Liver (tissue), 9 donors: ENCODE data around the gene HSPG2. TPM values are rescaled to one million over a fixed set of nuclear protein-coding genes. Genes with fewer than 3 reads are reported as not detected.

Source experiments
- DNase-seq: peaks from one replicate; pipeline ENCODE4 v3.0.0-alpha.2; 2017; ENCODE audit warnings: low spot score
- H3K27ac ChIP-seq, 2 donors: one replicate each; pipeline ENCODE4 v1.7.0; 2013; ENCODE audit warnings: inconsistent platforms in 2 of 2, low read length in 2 of 2, control low read depth in 1 of 2, low read depth in 1 of 2, mild to moderate bottlenecking in 1 of 2
- H3K27me3 ChIP-seq, 4 donors: one replicate each; pipeline versions ENCODE4 v1.6.1 to v1.7.0; 2013; ENCODE audit warnings: low read length in 3 of 4, inconsistent platforms in 1 of 4, mild to moderate bottlenecking in 1 of 4, moderate library complexity in 1 of 4; ENCODE audit not compliant: control insufficient read depth in 4 of 4, insufficient read depth in 4 of 4
- H3K36me3 ChIP-seq, 4 donors: one replicate each; pipeline versions ENCODE4 v1.6.1 to v1.7.0; 2013; ENCODE audit warnings: low read length in 3 of 4, mild to moderate bottlenecking in 3 of 4, low read depth in 1 of 4, moderate library complexity in 1 of 4; ENCODE audit not compliant: control insufficient read depth in 4 of 4, insufficient read depth in 3 of 4
- H3K4me1 ChIP-seq, 4 donors: one replicate each; pipeline versions ENCODE4 v1.6.1 to v1.7.0; 2013; ENCODE audit warnings: low read length in 3 of 4, mild to moderate bottlenecking in 3 of 4, moderate library complexity in 1 of 4; ENCODE audit not compliant: control insufficient read depth in 4 of 4, insufficient read depth in 4 of 4
- H3K4me3 ChIP-seq, 3 donors: one replicate each; pipeline versions ENCODE4 v1.6.1 to v1.7.0; 2013; ENCODE audit warnings: low read length in 3 of 3, control low read depth in 1 of 3, low read depth in 1 of 3, mild to moderate bottlenecking in 1 of 3
- H3K9ac ChIP-seq, 2 donors: one replicate each; pipeline ENCODE4 v1.7.0; 2013; ENCODE audit warnings: low read length in 2 of 2, mild to moderate bottlenecking in 2 of 2, moderate library complexity in 2 of 2, control low read depth in 1 of 2, low read depth in 1 of 2
- H3K9me3 ChIP-seq, 4 donors: one replicate each; pipeline versions ENCODE4 v1.6.1 to v1.7.0; 2013; ENCODE audit warnings: low read length in 3 of 4; ENCODE audit not compliant: control insufficient read depth in 4 of 4
- ATF3 ChIP-seq: IDR thresholded peaks from 2 replicates; pipeline ENCODE4 v1.6.1; 2016; ENCODE audit warnings: antibody characterized with exemption
- CTCF ChIP-seq: fragments of 150-350 bp; IDR thresholded peaks from 2 replicates; pipeline ENCODE4 v1.5.1; 2017; ENCODE audit warnings: improper control_type of control experiment, low read depth, low read length; ENCODE audit not compliant: missing input control
- EGR1 ChIP-seq, 2 donors: IDR thresholded peaks; 2 replicates each; pipeline ENCODE4 v1.6.1; 2016 to 2018; ENCODE audit warnings: antibody characterized with exemption in 2 of 2, low read depth in 2 of 2
- FOXA1 ChIP-seq: IDR thresholded peaks from 2 replicates; pipeline ENCODE4 v1.6.1; 2016; ENCODE audit warnings: antibody characterized with exemption
- FOXA2 ChIP-seq: IDR thresholded peaks from 2 replicates; pipeline ENCODE4 v1.6.1; 2016; ENCODE audit warnings: antibody characterized with exemption
- GABPA ChIP-seq, 2 donors: IDR thresholded peaks in 1 of 2; conservative IDR thresholded peaks in 1 of 2; 2 replicates each; pipeline ENCODE4 v1.6.1; 2016; ENCODE audit warnings: antibody characterized with exemption in 2 of 2, mild to moderate bottlenecking in 1 of 2, moderate library complexity in 1 of 2
- HNF4A ChIP-seq, 2 donors: conservative IDR thresholded peaks; 2 replicates each; pipeline ENCODE4 v1.6.1; 2016; ENCODE audit warnings: antibody characterized with exemption in 2 of 2, mild to moderate bottlenecking in 2 of 2
- HNF4G ChIP-seq: IDR thresholded peaks from 2 replicates; pipeline ENCODE4 v1.6.1; 2016; ENCODE audit warnings: antibody characterized with exemption
- JUND ChIP-seq, 2 donors: IDR thresholded peaks; 2 replicates each; pipeline ENCODE4 v1.6.1; 2016; ENCODE audit warnings: antibody characterized with exemption in 2 of 2
- MAX ChIP-seq: IDR thresholded peaks from 2 replicates; pipeline ENCODE4 v1.6.1; 2016; ENCODE audit warnings: antibody characterized with exemption
- NR2F2 ChIP-seq: IDR thresholded peaks from 2 replicates; pipeline ENCODE4 v1.6.1; 2016; ENCODE audit warnings: antibody characterized with exemption
- RAD21 ChIP-seq, 2 donors: IDR thresholded peaks; 2 replicates each; pipeline ENCODE4 v1.6.1; 2016; ENCODE audit warnings: antibody characterized with exemption in 2 of 2, mild to moderate bottlenecking in 2 of 2
- REST ChIP-seq: IDR thresholded peaks from 2 replicates; pipeline ENCODE4 v1.6.1; 2016; ENCODE audit warnings: antibody characterized with exemption, mild to moderate bottlenecking
- RXRA ChIP-seq, 2 donors: IDR thresholded peaks; 2 replicates each; pipeline ENCODE4 v1.6.1; 2017 to 2018; ENCODE audit warnings: antibody characterized with exemption in 2 of 2, mild to moderate bottlenecking in 1 of 2
- SP1 ChIP-seq: IDR thresholded peaks from 2 replicates; pipeline ENCODE4 v1.6.1; 2018; ENCODE audit warnings: antibody characterized with exemption, mild to moderate bottlenecking
- TAF1 ChIP-seq: conservative IDR thresholded peaks from 2 replicates; pipeline ENCODE4 v1.6.1; 2016; ENCODE audit warnings: antibody characterized with exemption, mild to moderate bottlenecking
- YY1 ChIP-seq: IDR thresholded peaks from 2 replicates; pipeline ENCODE4 v1.6.1; 2016; ENCODE audit warnings: antibody characterized with exemption, mild to moderate bottlenecking
- ZBTB33 ChIP-seq: IDR thresholded peaks from 2 replicates; pipeline ENCODE4 v1.6.1; 2016; ENCODE audit warnings: antibody characterized with exemption
- WGBS: extraction: QIAGEN DNeasy Blood & Tissue Kit; methylation state at CpG from one replicate; pipeline ENCODE4 v1.1.7; 2013; 5-methylcytosine and 5-hydroxymethylcytosine counted together
- polyA plus RNA-seq, 2 donors: library from polyadenylated mRNA; stranded (reverse) in 1 of 2; unstranded in 1 of 2; fragments of 200-250 nt in 1 of 2; fragments of >200 nt in 1 of 2; fragmentation: Nextera tagmentation in 1 of 2; extraction: Ambion mirVana in 1 of 2; gene quantifications; one replicate each; pipeline versions ENCODE4 v1.2.1 to v1.2.3, GENCODE V29; 2013 to 2015
- total RNA-seq, 2 donors: library from RNA; depleted of rRNA; stranded (reverse); fragments of >200 nt; gene quantifications; one replicate each; pipeline ENCODE4 v1.2.3, GENCODE V29; 2014
- donor health status: healthy.
- donor health status: healthy.
- donor health status: healthy.
- donor health status: healthy.
- donor health status: healthy.

Gene HSPG2
- total and polyA plus RNA-seq, 4 donors, result 5.6 to 43.9 (median 23.9) TPM

GRCh38 chr1:21940492-21940891 is 3.4 kb upstream of the HSPG2 start:
- no peak overlapping the region for H3K9ac ChIP-seq
- H3K27ac ChIP-seq, result no peak overlapping the region
- no peaks in the 10 kb centered on the region for H3K36me3 ChIP-seq
- over 99% methylated on average over 2 of the region's 2 CpGs for WGBS
- H3K4me1 ChIP-seq, result peaks cover 0 to 10% (median 4%) of the 10 kb centered on the region in 4 donors
- no peak overlapping the region for H3K4me3 ChIP-seq
- no peak for DNase-seq
- TF ChIP-seq JUND (IDR thresholded peaks at IDR 0.05), result no peak
- no peak for TF ChIP-seq REST
- TF ChIP-seq MAX, result no peak
- no peak for TF ChIP-seq GABPA (IDR thresholded peaks at IDR 0.05 in 1 of 2, conservative IDR thresholded peaks at IDR 0.05 in 1 of 2)
- TF ChIP-seq NR2F2, result no peak
- TF ChIP-seq SP1, result no peak
- TF ChIP-seq FOXA2, result no peak
- TF ChIP-seq RAD21 (IDR thresholded peaks at IDR 0.05), result no peak
- TF ChIP-seq TAF1, result no peak
- TF ChIP-seq FOXA1, result no peak
- no peak for TF ChIP-seq CTCF
- no peak for TF ChIP-seq HNF4G
- no peak for TF ChIP-seq RXRA (IDR thresholded peaks at IDR 0.05)
- TF ChIP-seq ZBTB33, result no peak
- no peak for TF ChIP-seq ATF3
- no peak for TF ChIP-seq YY1
- TF ChIP-seq EGR1 (IDR thresholded peaks at IDR 0.05; ENCODE audit: low read depth in 2 of 2), result no peak
- no peak for TF ChIP-seq HNF4A (conservative IDR thresholded peaks at IDR 0.05)
- H3K9me3 ChIP-seq, result no peaks in the 10 kb centered on the region
- H3K27me3 ChIP-seq, result no peaks in the 10 kb centered on the region
